IMR-90 (cell line): ENCODE measurements around the gene CALHM6. TPM values are rescaled to one million over a fixed set of nuclear protein-coding genes. Genes with fewer than 3 reads are reported as not detected.
A peak's percentile ranks its signal among the peaks of the same experiment; 100 is the strongest.

ENCODE experiments used
- ATAC-seq: fragments of 200-7000 bp; cut with Tn5 transposase; 2 replicates; pipeline ENCODE4 v1.9.1; 2020; ENCODE audit warnings: low read depth, mild to moderate bottlenecking, moderate library complexity
- BruUV-seq: library from RNA; stranded (reverse); fragments of 400-500 nt; replicated peaks from 2 replicates; lab custom pipeline; 2021; lab: Mats Ljungman, UMichigan
- CTCF ChIA-PET: fragments of 300-600 bp; formaldehyde crosslinking; extraction: SDS; loops from one replicate; lab custom pipeline; 2021; ENCODE audit warnings: antibody characterized with exemption; lab: Yijun Ruan, JAX
- POLR2A ChIA-PET: fragments of 300-600 bp; sonication (Branson Sonifier 250); formaldehyde crosslinking; loops from one replicate; lab custom pipeline; 2022; ENCODE audit warnings: antibody characterized with exemption; ENCODE audit not compliant: unreplicated experiment; lab: Charles Lee
- DNase-seq: peaks from one replicate; pipeline ENCODE4 v3.0.0; 2013
- H2AFZ ChIP-seq: replicated peaks from 2 replicates; pipeline ENCODE3; 2013; ENCODE audit warnings: low read length, mild to moderate bottlenecking; ENCODE audit not compliant: poor library complexity
- H2AK5ac ChIP-seq: 2 replicates; pipeline ENCODE4 v1.6.1; 2013; ENCODE audit warnings: low read depth, low read length, inconsistent platforms
- H2AK9ac ChIP-seq: replicated peaks from 2 replicates; pipeline ENCODE3; 2013; ENCODE audit warnings: mild to moderate bottlenecking, low read depth, low read length, moderate library complexity; ENCODE audit not compliant: poor library complexity
- H2BK120ac ChIP-seq: 2 replicates; pipeline ENCODE4 v1.6.1; 2013; ENCODE audit warnings: low read depth, low read length, inconsistent platforms
- H2BK15ac ChIP-seq: 3 replicates; pipeline ENCODE4 v1.6.1; 2013; ENCODE audit warnings: low read depth, low read length, inconsistent platforms
- H2BK20ac ChIP-seq: 2 replicates; pipeline ENCODE4 v1.6.1; 2013; ENCODE audit warnings: low read depth, mild to moderate bottlenecking, inconsistent platforms, low read length, moderate library complexity
- H2BK5ac ChIP-seq: 2 replicates; pipeline ENCODE4 v1.6.1; 2013; ENCODE audit warnings: mild to moderate bottlenecking, low read depth, low read length, inconsistent platforms; ENCODE audit not compliant: poor library complexity, severe bottlenecking
- H3K14ac ChIP-seq: replicated peaks from 2 replicates; pipeline ENCODE4 v1.6.1; 2013; ENCODE audit warnings: low read depth, low read length, inconsistent platforms
- H3K18ac ChIP-seq: 2 replicates; pipeline ENCODE4 v1.6.1; 2013; ENCODE audit warnings: low read depth, low read length, control low read depth
- H3K23ac ChIP-seq: 2 replicates; pipeline ENCODE4 v1.6.1; 2013; ENCODE audit warnings: low read depth, low read length, inconsistent platforms
- H3K27ac ChIP-seq: 2 replicates; pipeline ENCODE4 v1.5.1; 2013; ENCODE audit warnings: mild to moderate bottlenecking, control low read depth, low read length; ENCODE audit not compliant: insufficient read depth
- H3K27me3 ChIP-seq: 2 replicates; pipeline ENCODE4 v1.6.1; 2013; ENCODE audit warnings: low read length; ENCODE audit not compliant: control insufficient read depth, insufficient read depth
- H3K36me3 ChIP-seq: 2 replicates; pipeline ENCODE4 v1.6.1; 2013; ENCODE audit warnings: low read length, mixed read lengths; ENCODE audit not compliant: control insufficient read depth, insufficient read depth
- H3K4ac ChIP-seq: 2 replicates; pipeline ENCODE4 v1.6.1; 2013; ENCODE audit warnings: low read depth, low read length, inconsistent platforms
- H3K4me1 ChIP-seq: 2 replicates; pipeline ENCODE4 v1.6.1; 2013; ENCODE audit warnings: low read length, mixed read lengths; ENCODE audit not compliant: control insufficient read depth, insufficient read depth
- H3K4me2 ChIP-seq: 2 replicates; pipeline ENCODE4 v1.6.1; 2013; ENCODE audit warnings: low read depth, mild to moderate bottlenecking, control low read depth, low read length, moderate library complexity
- H3K4me3 ChIP-seq: 2 replicates; pipeline ENCODE4 v1.5.1; 2013; ENCODE audit warnings: low read depth, mild to moderate bottlenecking, control low read depth, low read length, moderate library complexity; ENCODE audit not compliant: insufficient read depth
- H3K56ac ChIP-seq: 2 replicates; pipeline ENCODE4 v1.6.1; 2013; ENCODE audit warnings: low read length, inconsistent platforms; ENCODE audit not compliant: insufficient read depth; ENCODE audit errors: extremely low read depth
- H3K79me1 ChIP-seq, 2 experiments: 2 replicates each; pipeline ENCODE4 v1.6.1; 2013; ENCODE audit warnings: low read length in 2 of 2, inconsistent platforms in 1 of 2, low read depth in 1 of 2
- H3K9ac ChIP-seq: 2 replicates; pipeline ENCODE4 v1.6.1; 2013; ENCODE audit warnings: low read depth, low read length, control low read depth
- H3K9me1 ChIP-seq: 2 replicates; pipeline ENCODE4 v1.6.1; 2013; ENCODE audit warnings: low read length, inconsistent platforms; ENCODE audit not compliant: insufficient read depth
- H3K9me3 ChIP-seq: 2 replicates; pipeline ENCODE4 v1.6.1; 2013; ENCODE audit warnings: low read length; ENCODE audit not compliant: control insufficient read depth, insufficient read depth
- H4K20me1 ChIP-seq: 2 replicates; pipeline ENCODE4 v1.6.1; 2013; ENCODE audit warnings: low read length, inconsistent platforms; ENCODE audit not compliant: insufficient read depth
- H4K5ac ChIP-seq: 2 replicates; pipeline ENCODE4 v1.6.1; 2013; ENCODE audit warnings: mild to moderate bottlenecking, low read depth, low read length, control low read depth
- H4K8ac ChIP-seq, 2 experiments: 2 replicates each; pipeline ENCODE4 v1.6.1; 2013; ENCODE audit warnings: low read depth in 2 of 2, low read length in 2 of 2, control low read depth in 1 of 2, inconsistent platforms in 1 of 2
- H4K91ac ChIP-seq: 2 replicates; pipeline ENCODE4 v1.6.1; 2013; ENCODE audit warnings: low read depth, low read length, inconsistent platforms; ENCODE audit not compliant: insufficient read depth
- CEBPB ChIP-seq: IDR thresholded peaks from 2 replicates; pipeline ENCODE4 v1.6.1; 2012; ENCODE audit warnings: low read depth, low read length, improper control_type of control experiment
- FOS ChIP-seq: fragments of 150-350 bp; IDR thresholded peaks from 2 replicates; pipeline ENCODE4 v1.6.1; 2016; ENCODE audit warnings: low read depth, low read length
- MAFK ChIP-seq: IDR thresholded peaks from 2 replicates; pipeline ENCODE4 v1.6.1; 2012; ENCODE audit warnings: low read depth, low read length, improper control_type of control experiment
- NFE2L2 ChIP-seq: fragments of 150-350 bp; IDR thresholded peaks from 2 replicates; pipeline ENCODE4 v1.6.1; 2016; ENCODE audit warnings: low read depth, mild to moderate bottlenecking, low read length
- RCOR1 ChIP-seq: IDR thresholded peaks from 2 replicates; pipeline ENCODE4 v1.6.1; 2012; ENCODE audit warnings: mild to moderate bottlenecking, low read length, improper control_type of control experiment; ENCODE audit not compliant: insufficient replicate concordance
- SMC3 ChIP-seq: fragments of 150-350 bp; IDR thresholded peaks from 2 replicates; pipeline ENCODE4 v1.6.1; 2016; ENCODE audit warnings: low read depth, mild to moderate bottlenecking, antibody characterized with exemption, low read length, moderate library complexity
- WGBS, 2 experiments: methylation state at CpG; one replicate each; pipeline versions ENCODE4 v1.1.5 to v1.1.7; 2013; ENCODE audit warnings: missing lambda C conversion rate in 2 of 2; ENCODE audit not compliant: insufficient read length in 1 of 2; ENCODE audit errors: extremely low coverage in 2 of 2; 5-methylcytosine and 5-hydroxymethylcytosine counted together
- dilution Hi-C: fragments of 300-500 bp; cut with HindIII; formaldehyde crosslinking; loops from one replicate; pipeline ENCODE4 v1.14.3; 2018; ENCODE audit warnings: low sequenced_read_pairs; ENCODE audit not compliant: unreplicated experiment
- in situ Hi-C: fragments of 300-500 bp; cut with MboI; formaldehyde crosslinking; loops from 3 replicates; pipeline ENCODE4 v1.14.3; 2019; ENCODE audit warnings: low sequenced_read_pairs, inconsistent platforms, mixed read lengths
- intact Hi-C: fragments of 100-400 bp; cut with micrococcal nuclease; formaldehyde crosslinking; loops from 2 replicates; pipeline ENCODE4 v1.10.0; 2022
- polyA plus RNA-seq, 3 experiments: library from polyadenylated mRNA; depleted of rRNA; stranded (reverse); fragments of >200 nt; gene quantifications; 2 replicates each; pipeline ENCODE4 v1.2.3, GENCODE V29; 2012; ENCODE audit warnings: low replicate concordance in 1 of 3
- total RNA-seq: library from RNA; depleted of rRNA; stranded (reverse); fragments of >200 nt; gene quantifications from 2 replicates; pipeline ENCODE4 v1.2.3, GENCODE V29; 2012
- TF ChIP-seq, protein P1 (sequence below): fragments of 150-350 bp; IDR thresholded peaks from 2 replicates; pipeline ENCODE4 v1.6.1; 2016; ENCODE audit warnings: low read depth, mild to moderate bottlenecking, low read length, moderate library complexity, borderline replicate concordance
- TF ChIP-seq, protein P2 (sequence below): fragments of 150-350 bp; IDR thresholded peaks from 2 replicates; pipeline ENCODE4 v1.6.1; 2017; ENCODE audit warnings: mild to moderate bottlenecking, antibody characterized with exemption, low read length, low read depth

Gene CALHM6
- total and polyA plus RNA-seq, 2 of the 4 experiments (the other 2 are of a cell fraction): 0.72 to 1.5 TPM

- H2BK15ac ChIP-seq: peak overlapping the region; percentile 19; the same call in 2 of the 3 replicates
- intact Hi-C loops: no loop called here
- no peak overlapping the region for H4K5ac ChIP-seq
- H2AFZ ChIP-seq: no peak overlapping the region
- H3K4ac ChIP-seq: peak overlapping the region; percentile 3; the same call in 1 of the 2 replicates
- in situ Hi-C loops: no loop called here
- H3K9me3 ChIP-seq: no peaks in the 10 kb centered on the region
- H4K20me1 ChIP-seq: peaks cover 3% of the 10 kb centered on the region; the same call in 1 of the 2 replicates
- no peak overlapping the region for H3K56ac ChIP-seq
- POLR2A ChIA-PET: no interaction called here
- CTCF ChIA-PET: interaction anchor here (0.9 kb wide), 1 partner anchor 164 kb away, joined by 3 read pairs; no protein-coding TSS in a partner anchor
- H3K23ac ChIP-seq: no peak overlapping the region
- no peak overlapping the region for H3K9ac ChIP-seq
- H4K91ac ChIP-seq: peak overlapping the region; percentile 26; the same call in 1 of the 2 replicates
- H3K9me1 ChIP-seq: peaks cover 12% of the 10 kb centered on the region
- H3K4me1 ChIP-seq: peaks cover 6% of the 10 kb centered on the region
- DNase-seq (no peak), ATAC-seq (no peak)
- peaks cover 0 to 3% of the 10 kb centered on the region in 2 experiments; a peak in 1 of 4 replicates for H3K79me1 ChIP-seq
- TF ChIP-seq FOS (no peak), SMC3 (no peak), MAFK (no peak), RCOR1 (no peak), NFE2L2 (no peak), CEBPB (no peak)
- TF ChIP-seq, protein P1, sequence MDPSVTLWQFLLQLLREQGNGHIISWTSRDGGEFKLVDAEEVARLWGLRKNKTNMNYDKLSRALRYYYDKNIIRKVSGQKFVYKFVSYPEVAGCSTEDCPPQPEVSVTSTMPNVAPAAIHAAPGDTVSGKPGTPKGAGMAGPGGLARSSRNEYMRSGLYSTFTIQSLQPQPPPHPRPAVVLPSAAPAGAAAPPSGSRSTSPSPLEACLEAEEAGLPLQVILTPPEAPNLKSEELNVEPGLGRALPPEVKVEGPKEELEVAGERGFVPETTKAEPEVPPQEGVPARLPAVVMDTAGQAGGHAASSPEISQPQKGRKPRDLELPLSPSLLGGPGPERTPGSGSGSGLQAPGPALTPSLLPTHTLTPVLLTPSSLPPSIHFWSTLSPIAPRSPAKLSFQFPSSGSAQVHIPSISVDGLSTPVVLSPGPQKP: no peak
- TF ChIP-seq, protein P2, sequence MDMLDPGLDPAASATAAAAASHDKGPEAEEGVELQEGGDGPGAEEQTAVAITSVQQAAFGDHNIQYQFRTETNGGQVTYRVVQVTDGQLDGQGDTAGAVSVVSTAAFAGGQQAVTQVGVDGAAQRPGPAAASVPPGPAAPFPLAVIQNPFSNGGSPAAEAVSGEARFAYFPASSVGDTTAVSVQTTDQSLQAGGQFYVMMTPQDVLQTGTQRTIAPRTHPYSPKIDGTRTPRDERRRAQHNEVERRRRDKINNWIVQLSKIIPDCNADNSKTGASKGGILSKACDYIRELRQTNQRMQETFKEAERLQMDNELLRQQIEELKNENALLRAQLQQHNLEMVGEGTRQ: no peak
- no CpG with 5 or more reads among the region's 9 CpGs for WGBS, 2 experiments
- H3K4me2 ChIP-seq: no peak overlapping the region
- no peaks in the 10 kb centered on the region for H3K27me3 ChIP-seq
- no peak overlapping the region for H3K27ac ChIP-seq
- peak overlapping the region; percentile 66 for H2BK120ac ChIP-seq
- peak overlapping the region; percentile 66 for H2AK5ac ChIP-seq
- peak overlapping the region; percentile 2; the same call in 1 of the 2 replicates for H3K18ac ChIP-seq
- peak overlapping the region; percentile 23; the same call in 1 of the 2 replicates for H3K14ac ChIP-seq
- H2BK5ac ChIP-seq: peak overlapping the region; percentile 19
- peak overlapping the region in 1 of 2 experiments; percentile 37; a peak in 1 of 4 replicates for H4K8ac ChIP-seq
- H2AK9ac ChIP-seq: no peak overlapping the region
- no peaks in the 10 kb centered on the region; the same call in 1 of the 2 replicates for H3K36me3 ChIP-seq
- dilution Hi-C loops: no loop called here
- no TSS peak for BruUV-seq
- H2BK20ac ChIP-seq: peak overlapping the region; percentile 79
- H3K4me3 ChIP-seq: no peak overlapping the region
Measured at GRCh38 chr6:116450769-116451740, 10.1 kb upstream of the CALHM6 start.
